Measurements from ENCODE around the gene SUPT7L. TPM values are rescaled to one million over a fixed set of nuclear protein-coding genes. Genes with fewer than 3 reads are reported as not detected.

Gene SUPT7L
- total RNA-seq, 1 experiment from 2014 or later, result 42.4 TPM

DNA sequence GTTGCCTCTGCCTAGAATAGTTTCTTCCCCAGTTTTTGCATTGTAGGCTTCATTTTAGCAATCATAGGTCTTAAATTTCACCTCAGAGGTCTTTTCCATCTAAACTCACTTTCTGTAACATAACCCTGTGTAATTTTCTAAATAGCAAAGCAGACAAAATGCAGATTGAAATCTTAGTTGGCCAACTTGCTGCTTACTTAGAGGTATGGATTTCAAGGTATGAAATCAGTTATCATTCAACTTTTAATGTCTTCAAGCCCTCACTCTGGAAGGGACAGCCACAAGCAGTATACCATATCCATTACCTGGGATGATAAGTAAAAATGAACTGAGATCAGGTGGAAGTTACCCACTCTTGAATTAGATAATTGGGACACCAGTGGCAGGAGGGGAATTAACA lies 38.5 kb downstream of the SUPT7L start:
- H3K4me3 ChIP-seq (ENCODE audit: low read depth, low read length), result no peak overlapping the region
- TF ChIP-seq, protein P1, sequence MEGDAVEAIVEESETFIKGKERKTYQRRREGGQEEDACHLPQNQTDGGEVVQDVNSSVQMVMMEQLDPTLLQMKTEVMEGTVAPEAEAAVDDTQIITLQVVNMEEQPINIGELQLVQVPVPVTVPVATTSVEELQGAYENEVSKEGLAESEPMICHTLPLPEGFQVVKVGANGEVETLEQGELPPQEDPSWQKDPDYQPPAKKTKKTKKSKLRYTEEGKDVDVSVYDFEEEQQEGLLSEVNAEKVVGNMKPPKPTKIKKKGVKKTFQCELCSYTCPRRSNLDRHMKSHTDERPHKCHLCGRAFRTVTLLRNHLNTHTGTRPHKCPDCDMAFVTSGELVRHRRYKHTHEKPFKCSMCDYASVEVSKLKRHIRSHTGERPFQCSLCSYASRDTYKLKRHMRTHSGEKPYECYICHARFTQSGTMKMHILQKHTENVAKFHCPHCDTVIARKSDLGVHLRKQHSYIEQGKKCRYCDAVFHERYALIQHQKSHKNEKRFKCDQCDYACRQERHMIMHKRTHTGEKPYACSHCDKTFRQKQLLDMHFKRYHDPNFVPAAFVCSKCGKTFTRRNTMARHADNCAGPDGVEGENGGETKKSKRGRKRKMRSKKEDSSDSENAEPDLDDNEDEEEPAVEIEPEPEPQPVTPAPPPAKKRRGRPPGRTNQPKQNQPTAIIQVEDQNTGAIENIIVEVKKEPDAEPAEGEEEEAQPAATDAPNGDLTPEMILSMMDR (IDR thresholded peaks at IDR 0.05; ENCODE audit: insufficient read depth in 1 of 2, low read depth in 1 of 2, low read length in 1 of 2, severe bottlenecking in 1 of 2, unreplicated experiment in 1 of 2), result no peak
- H3K27ac Mint-ChIP-seq (ENCODE audit: unreplicated experiment), result no peak overlapping the region
- no peaks in the 10 kb centered on the region for H3K9me3 ChIP-seq
- no peak for DNase-seq
- intact Hi-C loops (cut with micrococcal nuclease; ENCODE audit: unreplicated experiment), result loop anchor here (10.0 kb wide), 1 partner anchor 220 kb away; the partner anchor contains the start of gene PPM1G
- no peak overlapping the region for H3K4me3 Mint-ChIP-seq (ENCODE audit: unreplicated experiment)
- no peaks in the 10 kb centered on the region for H3K27me3 ChIP-seq (replicated peaks; ENCODE audit: control insufficient read depth, insufficient read depth, low read length)
- H3K4me1 Mint-ChIP-seq (ENCODE audit: low read depth, unreplicated experiment), result peaks cover 14% of the 10 kb centered on the region
- H3K27me3 Mint-ChIP-seq (ENCODE audit: insufficient read depth, unreplicated experiment), result no peaks in the 10 kb centered on the region
- peaks cover 30% of the 10 kb centered on the region for H3K36me3 Mint-ChIP-seq (ENCODE audit: insufficient read depth, unreplicated experiment)
- no TSS peak for BruUV-seq (replicated peaks)
- ChIA-PET POLR2A (no interaction called here), CTCF (no interaction called here)
- no peaks in the 10 kb centered on the region for H3K9me3 Mint-ChIP-seq (ENCODE audit: unreplicated experiment)
- no peaks in the 10 kb centered on the region; the same call in 1 of the 2 replicates for H3K36me3 ChIP-seq (ENCODE audit: control insufficient read depth, insufficient read depth, low read length)
- H3K4me1 ChIP-seq, result peaks cover 10% of the 10 kb centered on the region; the same call in 1 of the 2 replicates

DNA sequence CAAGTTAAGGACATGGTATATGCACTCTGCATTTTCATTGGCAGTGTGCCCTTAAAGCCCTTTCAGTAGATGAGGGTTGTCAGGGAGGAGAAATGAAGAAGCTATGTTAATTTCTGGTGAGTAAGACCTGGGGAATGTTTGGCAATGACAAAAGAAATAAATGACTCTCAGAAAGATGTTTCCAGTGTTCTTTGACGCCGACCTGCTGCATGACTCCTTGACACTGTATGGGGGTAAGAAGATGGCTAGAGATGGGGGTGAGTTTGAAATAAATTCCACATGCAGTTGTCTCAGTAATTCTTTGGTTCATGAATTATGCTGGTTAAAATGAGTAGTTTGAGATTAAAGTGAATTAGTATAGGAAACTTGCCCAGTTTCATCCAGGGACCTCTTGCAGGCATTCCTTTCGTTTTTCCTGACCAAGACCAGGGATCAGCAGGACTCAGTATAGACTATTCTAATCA lies 40.5 kb downstream of the SUPT7L start:
- H3K27me3 Mint-ChIP-seq (ENCODE audit: insufficient read depth, unreplicated experiment), result no peaks in the 10 kb centered on the region
- DNase-seq, result no peak
- H3K4me1 Mint-ChIP-seq (ENCODE audit: low read depth, unreplicated experiment), result peaks cover 11% of the 10 kb centered on the region
- H3K9me3 ChIP-seq, result no peaks in the 10 kb centered on the region
- CTCF ChIA-PET, result no interaction called here
- H3K4me3 Mint-ChIP-seq (ENCODE audit: unreplicated experiment), result no peak overlapping the region
- H3K4me1 ChIP-seq, result 0 out of 2 replicates have a peak, but pooled peaks cover 4% of the 10 kb centered on the region
- no peaks in the 10 kb centered on the region for H3K9me3 Mint-ChIP-seq (ENCODE audit: unreplicated experiment)
- no TSS peak for BruUV-seq (replicated peaks)
- H3K27me3 ChIP-seq (replicated peaks; ENCODE audit: control insufficient read depth, insufficient read depth, low read length), result no peaks in the 10 kb centered on the region
- no peaks in the 10 kb centered on the region; the same call in 1 of the 2 replicates for H3K36me3 ChIP-seq (ENCODE audit: control insufficient read depth, insufficient read depth, low read length)
- H3K4me3 ChIP-seq (ENCODE audit: low read depth, low read length), result no peak overlapping the region
- H3K27ac Mint-ChIP-seq (ENCODE audit: unreplicated experiment), result no peak overlapping the region
- TF ChIP-seq, protein P1 (IDR thresholded peaks at IDR 0.05; ENCODE audit: insufficient read depth in 1 of 2, low read depth in 1 of 2, low read length in 1 of 2, severe bottlenecking in 1 of 2, unreplicated experiment in 1 of 2), result no peak
- intact Hi-C loops (cut with micrococcal nuclease; ENCODE audit: unreplicated experiment), result loop anchor here (10.0 kb wide), 1 partner anchor 218 kb away; the partner anchor contains the start of gene PPM1G
- H3K36me3 Mint-ChIP-seq (ENCODE audit: insufficient read depth, unreplicated experiment), result peaks cover 35% of the 10 kb centered on the region
- POLR2A ChIA-PET, result interaction anchor here (1.5 kb wide), 1 partner anchor 41 kb away, joined by 3 read pairs; the partner anchor contains the start of genes SLC4A1AP and SUPT7L

DNA sequence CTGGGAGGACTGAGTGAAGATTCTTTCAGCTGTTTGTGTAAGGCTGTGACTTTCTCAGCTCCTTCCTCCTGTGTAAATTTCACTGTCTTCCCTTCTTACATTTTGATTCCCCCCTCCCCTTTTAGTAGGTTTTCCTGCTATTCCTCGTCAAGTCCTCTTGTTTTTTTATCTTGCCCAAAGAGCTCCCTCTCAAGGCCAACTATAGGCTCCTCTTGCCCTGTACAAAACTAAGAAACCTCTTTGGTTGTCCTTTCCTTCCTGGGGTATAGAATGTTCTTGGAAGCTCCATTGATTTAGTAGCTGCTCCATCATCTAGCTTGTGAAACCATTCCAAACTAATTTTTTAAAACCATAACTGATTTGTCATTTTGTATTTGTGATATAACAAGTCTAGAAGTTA lies 41.9 kb downstream of the SUPT7L start:
- peaks cover 1% of the 10 kb centered on the region for H3K36me3 ChIP-seq (ENCODE audit: control insufficient read depth, insufficient read depth, low read length)
- no TSS peak for BruUV-seq (replicated peaks)
- H3K27ac Mint-ChIP-seq (ENCODE audit: unreplicated experiment), result no peak overlapping the region

More for the DNA sequence above, 41.9 kb downstream of the SUPT7L start:
- no peaks in the 10 kb centered on the region for H3K4me1 ChIP-seq
- Mint-ChIP-seq H3K36me3 (ENCODE audit: insufficient read depth, unreplicated experiment) (peaks cover 45% of the 10 kb centered on the region), H3K27me3 (ENCODE audit: insufficient read depth, unreplicated experiment) (no peaks in the 10 kb centered on the region), H3K4me1 (ENCODE audit: low read depth, unreplicated experiment) (no peaks in the 10 kb centered on the region), H3K4me3 (ENCODE audit: unreplicated experiment) (no peak overlapping the region), H3K9me3 (ENCODE audit: unreplicated experiment) (no peaks in the 10 kb centered on the region)
- H3K4me3 ChIP-seq (ENCODE audit: low read depth, low read length), result no peak overlapping the region
- DNase-seq, result no peak
- CTCF ChIA-PET, result interaction anchor here (0.6 kb wide), 1 partner anchor 158 kb away, joined by 3 read pairs; no protein-coding TSS in a partner anchor
- intact Hi-C loops (cut with micrococcal nuclease; ENCODE audit: unreplicated experiment), result loop anchor here (10.0 kb wide), 1 partner anchor 217 kb away; the partner anchor contains the start of gene PPM1G
- H3K27me3 ChIP-seq (replicated peaks; ENCODE audit: control insufficient read depth, insufficient read depth, low read length), result no peaks in the 10 kb centered on the region
- POLR2A ChIA-PET, result no interaction called here
- H3K9me3 ChIP-seq, result no peaks in the 10 kb centered on the region
- TF ChIP-seq, protein P1 (IDR thresholded peaks at IDR 0.05; ENCODE audit: insufficient read depth in 1 of 2, low read depth in 1 of 2, low read length in 1 of 2, severe bottlenecking in 1 of 2, unreplicated experiment in 1 of 2), result no peak

All from Caco-2 (cell line).